Loucy (cell line): ENCODE data around the gene C2CD3.

Experiments used
- CTCF ChIP-seq: fragments of 200-600 bp; sonication (generic); conservative IDR thresholded peaks from 2 replicates; pipeline ENCODE4 v1.5.1; 2014; ENCODE audit warnings: mild to moderate bottlenecking, antibody characterized with exemption, low read length
- EZH2phosphoT487 ChIP-seq: fragments of 200-600 bp; IDR thresholded peaks from 2 replicates; pipeline ENCODE4 v1.6.1; 2018; ENCODE audit warnings: antibody characterized with exemption, mild to moderate bottlenecking, moderate library complexity, borderline replicate concordance

GRCh38 chr11:73988227-73988626 lies 182.6 kb downstream of the C2CD3 start:
- TF ChIP-seq CTCF (no peak), EZH2phosphoT487 (no peak)
